Left cardiac atrium (tissue), 4 donors: ENCODE measurements around the gene SLC13A4. TPM values are rescaled to one million over a fixed set of nuclear protein-coding genes. Genes with fewer than 3 reads are reported as not detected.
"Not testable (repeated sequence)": the region's sequence is repeated elsewhere in the genome, so short reads cannot be mapped to it uniquely, and the experiment has no call there.

Experiments
- ATAC-seq, 2 donors: fragments of 200-7000 bp; cut with Tn5 transposase; one replicate each; pipeline ENCODE4 v1.9.1; 2020; ENCODE audit warnings: mild to moderate bottlenecking in 2 of 2, moderate library complexity in 2 of 2
- DNase-seq: peaks from one replicate; pipeline ENCODE4 v3.0.0-alpha.2; 2020
- intact Hi-C, 2 donors: fragments of 100-400 bp; cut with DNase I; formaldehyde crosslinking; loops; one replicate each; pipeline versions ENCODE4 v1.14.1 to v1.15.1; 2022 to 2023
- total RNA-seq, 2 donors: library from RNA; stranded (reverse); fragmentation: NEBNext Ultra II Directional; extraction: Animal tissue kit (Norgen Biotek cat#: 25700); gene quantifications; one replicate each; pipeline ENCODE4 v1.2.1, GENCODE V29; 2021
- donor health status: DM: no; HTN: yes; CAD: no.
- donor health status: DM: no; HTN: yes; CAD: no; lungs with severe emphysema.
- donor health status: DM: yes; HTN: yes; CAD: no.
- donor health status: Dilated cardiomyopathy.

SLC13A4 gene
- total RNA-seq, 2 donors from 2014 or later = not detected

DNA sequence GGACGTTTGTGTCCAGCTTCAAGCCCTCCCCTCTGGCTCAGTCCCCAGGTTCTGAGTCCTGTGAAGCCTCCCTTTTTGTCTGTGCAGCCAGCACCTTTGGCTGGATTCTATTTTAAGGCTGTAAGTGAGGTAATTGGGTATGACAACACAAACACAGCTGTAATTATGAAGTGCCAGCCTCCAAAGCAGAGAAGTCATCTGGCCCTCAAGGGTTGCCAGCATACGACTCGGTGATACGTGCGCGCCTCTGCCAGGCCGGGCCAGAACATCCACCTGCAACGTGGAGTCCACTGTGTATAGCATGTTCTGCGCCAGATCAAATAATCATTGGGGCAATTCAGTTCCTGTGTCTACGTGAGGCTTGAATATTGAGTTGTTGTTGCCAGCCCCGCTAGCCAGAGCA is 27.4 kb upstream of the SLC13A4 start:
- intact Hi-C loops = loop anchor here in 1 of 2 donors (5.0 kb wide), 1 partner anchor 83 kb away; no protein-coding TSS in a partner anchor
- ATAC-seq (peak; percentile 58 to 73), DNase-seq (no peak)

DNA sequence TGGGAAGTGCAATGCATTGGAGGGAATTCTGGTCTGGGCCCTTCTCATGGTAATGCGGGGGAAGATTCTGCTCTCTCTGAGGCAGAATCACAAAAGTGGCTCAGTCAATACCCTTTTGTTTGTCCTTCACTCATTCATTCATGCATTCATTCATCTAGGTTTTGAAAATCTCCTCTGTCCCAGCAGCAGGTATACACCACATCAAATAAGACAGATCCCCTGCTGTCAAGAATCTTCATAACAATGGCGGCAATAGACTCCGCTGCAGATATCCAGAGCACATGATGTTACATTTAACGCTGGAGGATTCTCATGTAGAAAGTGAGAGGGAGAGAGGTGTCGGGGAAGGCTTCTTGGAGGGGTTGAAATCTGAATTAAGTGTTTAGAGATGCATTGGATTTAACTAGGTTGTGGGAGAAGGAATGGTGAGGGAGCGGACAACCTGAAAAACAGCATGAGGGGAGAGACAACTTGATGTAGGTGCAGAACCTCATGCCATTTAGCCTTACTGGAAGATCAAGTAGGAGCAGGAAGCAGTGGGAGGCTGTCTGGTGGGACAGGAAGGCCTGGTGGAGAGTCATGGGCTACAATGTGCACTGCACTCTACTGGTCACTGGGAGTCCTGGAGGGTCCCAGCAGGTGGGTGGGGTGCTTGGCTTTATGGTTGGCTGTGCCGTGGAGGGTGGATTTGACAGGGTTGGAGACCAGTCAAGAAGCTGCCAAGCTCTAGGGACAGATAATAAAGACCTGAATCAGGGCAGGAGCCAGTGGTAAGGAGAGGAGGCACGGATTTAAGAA is 25.8 kb upstream of the SLC13A4 start:
- no peak for ATAC-seq

DNA sequence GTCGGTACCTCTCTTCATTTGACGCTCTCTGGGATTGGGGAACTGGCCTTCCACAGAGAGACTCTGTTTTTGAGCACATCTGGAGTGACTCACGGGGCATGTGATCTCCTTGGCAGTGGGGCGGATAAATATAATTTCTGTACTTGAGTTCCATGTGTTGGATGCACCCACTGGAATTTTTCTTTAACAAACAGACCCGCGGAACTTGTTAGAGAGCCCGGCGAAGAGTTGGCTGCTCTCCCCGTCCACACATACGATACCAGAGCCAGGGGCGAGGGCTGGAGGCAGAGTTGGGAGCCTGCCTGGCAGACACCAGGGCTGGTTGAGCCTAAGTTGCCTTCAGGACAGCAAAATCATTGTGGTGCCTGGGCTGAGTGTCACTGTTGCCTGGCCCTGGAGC is 20.8 kb upstream of the SLC13A4 start, which contains the start of gene FAM180A:
Gene FAM180A, minus strand, starts transcription at position 44 of the 400 bp plus-strand sequence. CDS start 233 bp downstream, outside the sequence.
- peak; percentile 65 for DNase-seq
- intact Hi-C loops = no loop called here
- peak; percentile 79 to 83 for ATAC-seq

More for the DNA sequence above, 25.8 kb upstream of the SLC13A4 start:
- DNase-seq = no peak
- intact Hi-C loops = no loop called here

DNA sequence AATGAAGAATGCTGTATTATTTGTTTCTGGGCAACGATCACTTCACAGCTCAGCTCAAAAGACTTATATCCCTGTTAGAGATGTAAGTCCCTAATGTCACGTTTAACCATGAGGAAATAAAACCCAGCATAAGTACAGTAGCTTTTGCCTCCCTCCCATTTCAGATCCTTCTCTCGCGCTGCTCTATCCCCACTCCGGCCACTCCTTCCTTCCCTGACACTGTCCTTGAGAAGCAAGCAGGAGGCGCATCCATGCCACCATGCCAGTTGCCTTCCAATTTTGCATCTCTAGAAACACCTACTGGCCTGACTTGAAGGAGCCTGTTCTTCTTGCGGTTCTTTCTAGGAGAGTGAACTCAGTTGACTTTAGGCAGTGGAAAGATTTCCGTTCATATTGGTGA is 19.4 kb upstream of the SLC13A4 start:
- no peak for ATAC-seq
- intact Hi-C loops = no loop called here
- no peak for DNase-seq

DNA sequence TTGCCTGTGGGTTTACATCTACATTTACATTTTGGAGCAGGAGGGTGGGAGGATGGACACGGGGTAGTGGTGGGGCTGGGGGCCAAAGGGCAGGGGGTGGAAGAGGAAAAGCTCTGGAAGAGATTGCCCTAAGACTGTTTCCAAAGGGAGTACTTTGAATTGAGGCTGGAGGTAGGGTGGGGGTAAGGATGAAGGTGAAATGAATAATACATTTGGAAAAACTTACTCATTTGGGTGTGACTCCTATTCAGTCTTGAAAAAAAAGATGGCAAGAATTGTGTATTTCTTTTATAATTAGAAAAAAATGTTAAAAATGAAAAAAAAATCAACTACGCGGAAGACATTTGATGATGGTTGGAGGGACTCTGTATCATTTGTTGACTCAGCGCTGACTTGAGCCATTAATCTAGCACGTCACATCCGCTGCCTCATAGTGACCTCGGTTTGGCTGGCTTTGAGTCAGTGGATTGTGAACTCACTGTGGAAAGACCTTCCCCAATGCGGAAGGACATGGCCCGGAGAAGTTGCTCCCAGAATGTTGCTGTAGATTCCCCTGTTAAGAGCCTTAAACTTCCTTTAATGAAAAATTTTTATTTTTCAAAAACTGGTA is 17.8 kb upstream of the SLC13A4 start:
- DNase-seq (peak; percentile 76), ATAC-seq (peak; percentile 50 to 54)
- intact Hi-C loops = no loop called here

DNA sequence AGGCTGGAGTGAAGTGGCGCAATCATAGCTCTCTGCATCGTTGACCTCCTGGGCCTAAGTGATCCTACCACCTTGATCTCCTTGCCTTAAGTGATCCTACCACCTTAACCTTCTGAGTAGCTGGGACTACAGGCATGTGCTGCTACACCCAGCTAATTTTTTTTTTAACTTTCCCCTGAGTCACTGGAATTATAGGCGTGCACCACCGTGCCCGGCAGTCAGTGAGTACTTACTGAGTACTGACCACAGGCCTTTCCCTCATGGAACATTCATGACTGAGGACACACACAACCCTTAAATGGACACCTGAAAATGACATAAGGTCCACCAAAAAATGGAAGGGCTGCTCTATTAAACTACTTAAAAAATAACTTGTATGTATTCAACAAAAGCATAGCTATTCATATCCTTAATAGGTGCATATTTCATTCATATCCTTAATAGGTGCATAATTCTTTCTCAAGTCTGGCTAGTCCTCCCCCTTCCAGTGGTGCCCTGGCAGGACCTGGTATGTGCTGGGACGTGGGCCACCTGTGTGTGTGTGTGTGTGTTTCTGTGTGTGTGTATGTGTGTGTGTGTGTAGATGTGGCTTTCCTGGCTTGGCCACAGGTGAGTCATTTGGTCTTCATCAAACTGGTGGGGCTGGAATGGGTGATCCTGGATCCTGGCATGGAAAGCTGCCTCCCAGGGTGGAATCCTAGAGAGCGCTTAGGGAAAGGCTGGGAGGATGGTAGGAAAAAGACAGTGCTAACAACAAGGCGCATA is 17.1 kb upstream of the SLC13A4 start:
- no peak for DNase-seq
- peak in 1 of 2 donors; percentile 30 for ATAC-seq
- intact Hi-C loops = no loop called here

DNA sequence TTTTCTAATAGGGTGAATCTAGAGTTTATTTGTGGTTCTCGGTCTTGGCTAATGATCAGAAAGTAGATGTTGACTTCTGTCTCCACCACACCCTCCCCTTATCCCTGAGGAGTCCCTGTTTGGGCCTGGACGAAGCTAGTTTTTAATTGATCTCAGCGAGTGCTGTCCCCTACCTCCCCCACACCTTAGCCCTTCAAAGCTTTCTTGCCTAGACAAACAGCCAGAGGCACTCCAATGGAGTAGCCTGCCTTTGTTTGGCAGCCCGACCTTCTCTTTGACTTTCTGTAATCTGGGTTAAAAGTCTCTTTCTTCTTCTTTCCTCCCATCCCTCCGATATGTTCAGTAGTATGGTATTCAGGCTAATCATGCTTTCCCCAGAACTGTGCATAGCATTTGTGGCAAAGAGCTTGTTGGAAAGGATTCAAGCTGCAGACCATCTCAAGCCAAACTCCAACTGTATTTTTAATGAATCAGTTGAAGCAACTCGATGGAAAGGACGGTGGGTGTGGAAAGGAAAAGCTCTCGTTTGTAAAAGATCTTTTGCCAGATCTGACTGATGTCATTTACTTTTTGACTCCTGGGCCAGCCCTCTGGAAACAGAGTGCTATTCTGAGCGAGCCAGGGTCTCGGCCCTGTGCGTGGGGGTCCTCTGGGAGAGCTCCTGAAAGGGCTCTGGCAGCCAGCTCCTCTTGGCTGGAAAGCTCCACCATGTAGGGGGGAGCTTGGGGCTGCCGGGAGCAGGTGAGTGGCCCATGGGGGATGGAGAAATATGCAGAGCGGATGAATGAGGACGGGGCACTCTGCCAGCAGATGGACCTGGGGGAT is 16.1 kb upstream of the SLC13A4 start:
- peak in 1 of 2 donors; percentile 26 for ATAC-seq
- intact Hi-C loops = no loop called here
- peak; percentile 41 for DNase-seq

DNA sequence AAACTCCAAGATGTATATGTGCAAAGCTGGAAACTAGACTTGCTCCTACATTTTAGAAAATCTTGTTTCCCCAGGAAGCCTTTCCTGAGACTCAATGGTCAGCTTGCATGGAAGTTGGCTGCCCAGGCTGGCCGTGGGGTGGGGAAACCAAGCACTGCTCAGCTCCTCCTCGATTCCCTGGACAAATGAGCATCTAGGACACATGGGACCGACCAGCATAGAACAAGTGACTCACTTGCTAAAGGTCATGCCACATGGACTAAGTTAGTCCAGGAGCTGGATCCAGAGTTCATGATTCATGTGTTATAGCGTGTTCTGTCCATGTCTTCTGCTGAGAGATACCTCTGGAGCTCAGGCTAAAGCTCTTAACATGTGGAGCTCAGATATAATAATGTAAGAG is 14.4 kb upstream of the SLC13A4 start:
- no peak for DNase-seq
- ATAC-seq = no peak
- intact Hi-C loops = no loop called here

DNA sequence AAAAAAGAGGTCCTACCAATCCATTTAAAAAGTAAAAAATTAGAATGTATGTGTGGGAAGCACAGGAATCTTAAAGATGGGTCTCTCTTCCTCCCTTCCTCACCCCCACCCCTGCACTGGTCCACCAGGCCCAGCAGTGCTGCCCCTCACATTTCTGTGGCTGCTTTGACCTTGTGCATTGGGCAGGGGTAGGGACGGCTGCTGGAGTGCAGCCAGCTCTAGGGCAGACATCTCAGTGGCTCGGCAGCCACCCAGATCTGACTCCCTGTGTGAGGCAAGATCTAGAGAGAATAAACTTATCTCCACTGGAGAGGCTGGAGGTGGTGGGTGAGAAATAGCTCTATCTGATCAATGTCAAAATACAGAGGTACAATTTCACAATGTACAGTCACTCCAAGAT is 13.9 kb upstream of the SLC13A4 start:
- ATAC-seq = no peak
- DNase-seq = no peak
- intact Hi-C loops = no loop called here

DNA sequence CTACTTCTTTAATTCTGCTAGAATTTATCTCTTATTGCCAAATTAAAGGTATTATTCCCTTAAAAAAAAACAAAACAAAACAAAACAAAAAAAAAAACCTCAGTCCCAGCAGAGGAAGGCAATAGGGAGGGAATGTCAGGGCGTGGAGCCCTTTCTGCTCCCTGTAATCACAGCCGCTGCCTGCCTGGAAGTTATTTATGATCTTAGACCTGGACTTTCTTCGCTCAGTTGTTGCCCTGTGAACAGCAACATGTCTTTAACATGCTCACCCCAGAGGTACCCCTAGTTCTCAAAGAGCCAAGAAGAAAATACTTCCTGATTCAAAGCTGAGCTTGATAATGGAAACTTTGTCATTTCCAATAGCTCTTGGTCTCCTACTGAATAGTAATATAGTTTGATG is 12.9 kb upstream of the SLC13A4 start:
- DNase-seq (no peak), ATAC-seq (no peak)
- intact Hi-C loops = no loop called here

DNA sequence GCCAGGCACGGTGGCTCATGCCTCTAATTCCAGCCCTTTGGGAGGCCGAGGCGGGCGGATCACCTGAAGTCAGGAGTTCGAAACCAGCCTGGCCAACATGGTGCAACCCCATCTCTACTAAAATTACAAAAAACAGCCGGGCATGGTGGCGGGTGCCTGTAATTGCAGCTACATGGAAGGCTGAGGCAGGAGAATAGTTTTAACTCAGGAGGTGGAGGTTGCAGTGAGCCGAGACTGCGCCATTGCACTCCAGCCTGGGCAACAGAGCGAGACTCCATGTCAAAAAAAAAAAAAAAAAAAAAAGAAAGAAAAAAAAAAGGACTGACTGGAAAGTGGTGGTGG is 9.3 kb upstream of the SLC13A4 start:
- ATAC-seq, DNase-seq, intact Hi-C loops: not testable (repeated sequence)

DNA sequence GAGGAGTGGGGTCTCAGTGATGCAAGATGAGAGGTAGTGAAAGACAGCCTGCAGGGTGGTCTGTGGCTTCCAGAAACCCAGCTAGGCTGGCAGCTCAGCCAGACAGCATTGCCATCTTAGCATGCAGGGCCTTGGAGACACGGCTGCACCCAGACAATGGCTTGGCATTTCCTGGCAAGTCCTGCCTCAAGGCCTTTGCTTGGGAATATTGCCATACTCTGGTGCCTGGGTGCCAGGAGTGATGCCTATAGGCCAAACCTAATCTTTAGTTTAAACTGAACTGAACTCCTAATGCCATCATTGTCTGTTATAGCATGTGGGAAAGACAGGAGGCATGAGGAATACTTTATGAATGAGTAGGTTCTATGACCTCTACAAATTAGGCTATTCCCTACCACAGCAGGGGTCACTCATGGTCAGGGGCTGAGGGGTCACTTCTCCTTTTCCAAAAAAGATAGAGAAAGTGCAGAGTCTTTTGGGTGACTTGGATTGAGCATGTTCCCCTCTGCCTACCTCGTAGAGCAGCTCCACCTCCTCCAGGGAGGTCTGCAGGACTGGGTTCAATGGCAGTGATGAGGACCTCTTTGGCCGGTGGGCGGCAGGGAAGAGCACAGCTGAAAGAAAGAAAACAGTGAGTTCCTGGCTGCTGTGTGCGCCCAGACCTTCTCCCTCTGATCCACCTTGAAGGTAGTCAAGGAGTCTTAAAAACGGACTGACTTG is 8.8 kb upstream of the SLC13A4 start:
- no peak for ATAC-seq
- intact Hi-C loops = no loop called here
- DNase-seq = no peak

DNA sequence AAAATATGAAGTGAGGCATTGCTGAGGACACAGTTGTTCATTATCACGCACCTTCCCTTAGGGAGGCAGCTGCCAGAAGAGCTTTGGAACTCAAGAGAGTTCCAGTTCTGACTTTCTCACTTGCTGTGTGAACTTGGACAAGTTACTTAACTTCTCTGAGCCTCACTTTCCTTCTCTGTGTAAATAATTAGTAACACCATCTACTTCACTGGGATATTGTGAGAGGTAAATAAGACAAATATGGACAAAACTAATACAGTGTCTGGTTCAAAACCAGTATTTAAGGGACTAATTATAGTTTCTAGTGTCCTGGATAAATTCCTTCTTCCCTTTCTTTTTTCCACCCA is 6.3 kb upstream of the SLC13A4 start:
- intact Hi-C loops = no loop called here
- DNase-seq (no peak), ATAC-seq (no peak)

DNA sequence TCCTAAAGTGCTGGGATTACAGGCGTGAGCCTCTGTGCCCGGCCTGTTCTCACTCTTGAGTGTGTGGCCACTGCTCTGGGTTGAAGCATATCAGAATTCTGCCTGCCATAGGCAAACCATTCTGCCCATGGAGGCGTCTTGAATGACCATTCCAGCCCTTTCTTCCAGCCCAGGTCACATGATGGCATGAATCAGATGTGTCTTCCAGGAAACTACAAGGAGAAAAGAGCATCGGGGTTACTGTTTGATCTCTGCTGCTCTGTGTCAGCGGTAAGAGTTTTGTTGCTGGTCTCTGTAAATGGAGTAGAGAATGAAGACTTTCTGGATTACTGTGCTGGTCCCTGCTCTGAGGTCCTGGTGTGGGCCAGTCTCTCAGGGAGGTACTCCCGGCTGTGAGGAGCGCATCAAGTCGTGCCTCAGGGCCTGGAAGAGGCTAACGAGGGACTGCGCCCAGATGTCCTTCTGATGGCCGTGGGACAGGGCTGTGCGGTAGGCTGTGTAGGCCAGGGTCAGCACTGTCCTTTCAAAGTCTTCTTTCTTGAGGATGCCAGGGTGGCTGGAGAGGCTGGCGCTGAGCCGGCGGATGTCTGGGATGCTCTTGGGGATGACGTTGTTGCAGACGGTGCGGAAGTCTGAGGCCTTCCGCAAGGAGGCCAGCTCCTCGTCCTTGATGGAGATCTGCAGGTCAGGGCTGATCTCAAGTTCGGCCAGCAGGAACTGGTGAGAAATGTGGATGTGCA is 5.8 kb upstream of the SLC13A4 start:
- no peak for ATAC-seq
- no peak for DNase-seq
- intact Hi-C loops = no loop called here

DNA sequence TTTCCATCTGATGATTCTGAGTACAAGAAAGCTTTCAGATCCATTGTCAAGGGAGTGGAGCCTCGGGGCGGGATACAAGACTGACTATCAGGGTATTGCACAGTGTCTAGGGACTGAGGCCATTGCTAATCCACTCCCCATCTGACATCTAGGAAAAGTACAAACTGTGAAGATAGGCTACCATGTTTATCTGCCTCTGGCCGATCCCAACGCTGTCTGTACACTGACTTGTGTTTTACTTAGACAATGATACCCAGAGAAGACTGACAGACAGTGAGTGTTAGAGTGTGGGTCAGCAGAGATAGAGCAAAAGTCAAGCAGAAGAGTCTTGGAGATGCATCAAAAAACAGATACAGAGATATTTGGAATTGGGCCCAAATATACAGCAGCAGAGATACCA is 3.1 kb upstream of the SLC13A4 start:
- DNase-seq (no peak), ATAC-seq (no peak)
- intact Hi-C loops = no loop called here

DNA sequence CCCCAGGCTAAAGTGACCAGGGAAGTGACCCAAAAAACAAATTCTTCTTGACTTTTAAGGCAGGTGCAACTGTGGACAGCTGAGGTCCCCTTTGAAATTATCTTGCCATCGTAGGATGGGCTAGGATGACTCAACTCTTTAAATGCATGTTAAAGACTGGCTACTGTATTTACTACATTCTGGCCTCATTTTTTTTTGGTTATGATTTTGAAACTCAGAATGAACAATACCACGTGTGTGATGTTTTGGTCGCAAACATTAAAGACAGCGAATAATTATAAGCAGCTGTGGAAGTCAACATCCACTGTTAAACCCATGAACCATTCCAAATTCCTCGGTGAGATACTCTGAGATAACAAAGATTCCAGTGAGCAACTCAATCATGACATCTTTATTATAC is 1.2 kb upstream of the SLC13A4 start:
- no peak for ATAC-seq
- DNase-seq = no peak
- intact Hi-C loops = no loop called here

DNA sequence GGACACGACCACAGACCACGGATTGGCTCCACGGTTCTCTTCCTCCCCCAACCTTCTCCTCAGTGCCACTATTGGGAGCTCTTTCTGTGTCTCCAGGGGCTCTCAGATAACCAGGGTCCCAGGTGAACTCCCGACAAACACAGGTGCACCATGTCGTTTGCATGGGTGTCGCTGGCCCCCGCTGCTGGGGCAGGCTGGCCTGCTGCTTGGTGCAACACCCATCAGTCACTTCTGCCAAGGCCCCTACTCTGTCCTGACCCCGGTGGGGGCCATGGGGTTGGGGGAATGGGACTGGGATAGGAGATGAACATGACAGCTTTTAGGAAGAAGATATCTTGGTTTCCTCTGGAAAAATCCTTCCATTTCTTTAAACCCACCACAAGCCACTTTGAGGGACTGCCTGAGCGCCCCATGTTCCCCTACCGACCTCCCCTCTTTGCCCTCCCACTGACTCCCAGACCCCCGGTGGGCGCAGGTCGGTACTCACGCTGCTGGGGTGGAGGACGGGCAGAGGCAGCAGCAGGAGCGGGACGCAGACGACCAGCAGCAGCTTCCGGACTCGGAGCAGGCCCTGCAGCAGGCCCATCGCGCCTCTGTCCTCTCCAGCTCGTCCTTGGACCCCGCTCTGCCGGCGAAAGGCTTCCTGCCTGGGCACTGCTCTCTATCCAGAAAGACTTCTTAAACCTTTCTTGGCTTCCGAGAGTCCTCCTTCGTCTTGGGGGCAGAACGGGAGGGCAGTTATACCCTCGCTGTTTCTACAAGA is 894 bp downstream of the SLC13A4 start:
- ATAC-seq (no peak), DNase-seq (no peak)
- intact Hi-C loops = no loop called here
